GM21717 (cell line): ENCODE measurements around the gene TPSB2.
"Not testable (repeated sequence)": the region's sequence is repeated elsewhere in the genome, so short reads cannot be mapped to it uniquely, and the experiment has no call there.

Source experiments
- ATAC-seq: cut with Tn5 transposase; IDR thresholded peaks from one replicate; pipeline ENCODE4 v1.9.1; 2021; ENCODE audit warnings: mild to moderate bottlenecking, moderate library complexity; ENCODE audit not compliant: unreplicated experiment

Gene TPSB2

DNA sequence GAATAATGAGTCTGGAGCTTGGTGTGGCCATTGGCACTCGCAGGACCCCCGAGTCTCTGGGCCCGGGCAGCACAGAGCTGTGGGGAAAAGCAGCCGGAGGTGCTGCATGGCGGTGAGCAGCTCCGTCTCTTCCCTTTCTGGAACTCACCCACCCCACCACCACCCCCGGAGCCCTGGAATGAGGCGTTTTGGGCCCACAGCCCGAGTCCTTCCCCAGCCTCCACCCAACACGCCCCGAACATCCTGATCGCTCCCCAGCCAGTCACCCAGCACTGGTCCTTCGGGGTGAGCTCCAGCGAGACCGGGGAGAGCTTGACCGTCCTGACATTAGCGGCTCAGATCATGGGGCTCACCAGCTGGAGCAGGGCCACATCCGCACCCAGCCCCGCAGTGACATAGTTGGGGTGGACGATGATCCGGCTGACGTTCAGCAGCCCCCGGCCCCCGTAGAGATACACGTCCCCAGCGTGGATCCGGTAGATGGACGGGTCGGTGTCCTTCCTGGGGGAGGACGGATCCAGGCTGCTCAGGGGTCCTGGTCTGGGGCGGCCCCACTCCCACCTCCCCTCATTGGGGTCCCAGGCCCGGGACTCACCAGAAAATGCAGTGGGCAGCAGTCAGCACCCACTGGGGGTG lies 32.3 kb upstream of the TPSB2 start:
- no peak for ATAC-seq

DNA sequence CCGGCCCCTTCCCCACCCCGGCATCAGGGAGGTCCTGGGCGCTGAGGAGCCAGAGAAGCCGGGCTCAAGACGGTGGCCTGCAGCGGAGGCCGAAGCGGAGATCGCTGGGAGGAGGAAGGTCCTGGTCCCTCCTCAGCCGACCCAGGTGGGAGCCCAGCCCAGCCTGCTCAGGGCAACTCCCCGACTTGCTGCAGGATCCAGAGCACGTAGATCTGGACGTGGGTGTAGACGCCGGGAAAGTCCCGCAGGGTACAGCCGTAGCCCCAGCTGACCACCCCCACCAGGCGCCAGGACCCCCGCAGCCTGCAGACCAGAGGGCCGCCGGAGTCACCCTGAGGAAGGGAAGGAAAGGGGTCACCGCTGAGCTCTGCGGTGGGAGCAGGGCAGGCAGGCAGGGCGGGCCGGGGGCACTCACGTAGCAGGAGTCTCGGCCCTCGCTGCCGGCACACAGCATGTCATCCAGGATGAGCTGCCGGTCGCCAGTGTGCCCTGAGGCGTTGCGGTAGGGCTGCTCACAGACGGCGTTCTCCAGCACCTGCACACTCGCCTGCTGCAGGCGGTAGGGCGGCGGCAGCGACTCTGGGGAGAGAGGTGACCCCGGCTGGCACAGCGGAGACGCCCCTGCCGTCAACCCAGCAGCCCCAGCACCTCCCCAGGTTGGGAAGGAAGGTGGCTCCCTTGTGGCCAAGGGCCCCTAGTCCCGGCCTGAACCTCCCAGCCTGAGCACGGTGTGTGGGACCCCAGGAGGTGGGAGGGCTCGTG lies 31.3 kb upstream of the TPSB2 start:
- ATAC-seq: no peak

DNA sequence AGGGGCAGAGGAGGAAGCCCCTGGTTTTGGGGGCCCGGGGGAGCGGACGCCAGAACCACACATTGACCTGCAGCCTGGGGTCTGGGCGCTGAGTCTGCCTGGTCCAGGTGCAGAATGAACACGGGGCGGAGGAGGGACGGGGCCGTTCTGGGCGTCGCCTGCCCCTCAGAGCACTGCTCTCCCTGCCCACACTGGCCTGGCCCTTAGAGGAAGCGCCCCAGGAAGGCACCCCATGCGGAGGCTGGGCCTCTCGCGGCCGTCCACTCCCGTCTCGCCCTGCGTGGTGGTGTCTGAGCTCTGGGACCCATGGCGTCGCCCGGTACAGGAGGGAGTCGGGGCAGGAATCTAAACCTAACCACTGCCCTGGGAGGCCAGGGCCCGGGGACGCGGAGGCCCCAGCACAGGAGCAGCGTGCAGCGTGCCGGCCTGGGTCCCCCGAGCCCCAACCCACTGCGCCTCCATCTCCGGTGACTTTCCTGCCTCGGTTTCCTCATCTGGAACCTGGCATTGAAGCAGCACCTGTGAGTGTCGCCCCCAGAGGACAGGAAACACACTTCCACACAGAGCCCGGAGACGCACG lies 30.2 kb upstream of the TPSB2 start:
- no peak for ATAC-seq

DNA sequence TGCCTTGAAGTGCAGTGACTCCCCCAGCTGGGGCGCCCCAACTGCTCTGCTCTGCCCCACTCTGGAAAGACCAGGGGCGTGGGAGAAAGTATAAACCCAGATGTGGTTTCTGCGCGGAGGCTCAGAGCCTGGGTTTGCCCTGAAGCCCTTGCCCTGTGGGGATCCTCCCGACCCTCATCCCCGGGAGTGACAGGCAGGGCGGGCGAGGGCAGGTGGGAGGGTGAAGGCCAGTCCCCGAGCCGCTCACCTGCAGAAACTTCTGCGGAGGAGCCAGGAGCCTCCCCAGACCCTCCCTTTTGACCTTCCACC lies 29.7 kb upstream of the TPSB2 start:
- no peak for ATAC-seq

DNA sequence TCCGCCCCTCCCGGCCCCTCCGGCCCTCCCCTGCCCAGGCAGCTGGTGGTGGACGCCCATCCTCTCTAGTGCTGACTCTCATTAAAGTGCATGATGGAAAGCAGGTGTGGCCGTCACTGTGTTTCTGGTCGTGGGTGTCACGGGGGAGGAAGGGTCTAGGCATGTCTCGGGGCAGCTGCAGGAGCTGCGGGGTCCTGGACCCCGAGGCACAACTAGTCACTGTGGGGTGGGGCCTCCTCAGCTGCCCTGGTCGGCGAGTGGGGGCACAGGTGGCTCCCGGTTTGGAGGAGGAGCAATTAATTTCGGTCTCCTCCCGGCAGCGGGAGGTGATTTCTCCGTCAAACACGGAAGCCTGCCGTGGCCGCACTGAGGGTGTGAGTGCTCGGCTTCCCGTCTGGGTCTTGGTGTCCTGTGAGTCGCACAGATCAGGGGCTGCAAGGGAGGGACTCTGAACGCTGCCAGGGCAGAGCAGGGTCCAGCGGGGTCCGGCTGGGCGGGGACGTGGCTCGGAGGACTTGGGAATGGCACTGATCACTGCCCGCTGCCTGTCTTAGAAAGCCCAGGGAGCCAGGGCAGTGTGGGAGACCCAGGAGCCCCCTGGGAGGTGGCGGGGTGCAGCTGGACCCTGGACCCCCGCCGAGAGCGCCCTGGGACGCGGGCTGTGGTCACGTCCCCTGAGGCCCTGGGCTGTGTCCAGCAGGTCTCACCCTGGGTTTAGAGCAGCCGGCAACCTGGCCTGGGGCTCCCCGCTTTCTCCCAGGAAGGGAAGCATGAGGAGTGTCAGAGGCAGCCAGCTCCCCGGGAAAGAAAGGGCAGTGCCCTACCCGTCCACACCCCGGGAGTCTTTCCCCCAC lies 29.1 kb upstream of the TPSB2 start:
- no peak for ATAC-seq

DNA sequence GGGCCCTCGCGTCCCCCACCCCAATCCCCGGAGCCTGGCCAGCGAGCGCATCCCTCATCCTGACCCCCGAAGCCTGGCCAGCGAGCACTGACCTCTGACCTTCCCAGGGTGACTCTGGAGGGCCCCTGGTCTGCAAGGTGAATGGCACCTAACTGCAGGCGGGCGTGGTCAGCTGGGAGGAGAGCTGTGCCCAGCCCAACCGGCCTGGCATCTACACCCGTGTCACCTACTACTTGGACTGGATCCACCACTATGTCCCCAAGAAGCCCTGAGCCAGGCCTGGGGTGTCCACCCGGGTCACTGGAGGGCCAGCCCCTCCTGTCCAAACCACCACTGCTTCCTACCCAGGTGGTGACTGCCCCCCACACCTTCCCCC lies 28.2 kb upstream of the TPSB2 start:
- ATAC-seq: no peak

DNA sequence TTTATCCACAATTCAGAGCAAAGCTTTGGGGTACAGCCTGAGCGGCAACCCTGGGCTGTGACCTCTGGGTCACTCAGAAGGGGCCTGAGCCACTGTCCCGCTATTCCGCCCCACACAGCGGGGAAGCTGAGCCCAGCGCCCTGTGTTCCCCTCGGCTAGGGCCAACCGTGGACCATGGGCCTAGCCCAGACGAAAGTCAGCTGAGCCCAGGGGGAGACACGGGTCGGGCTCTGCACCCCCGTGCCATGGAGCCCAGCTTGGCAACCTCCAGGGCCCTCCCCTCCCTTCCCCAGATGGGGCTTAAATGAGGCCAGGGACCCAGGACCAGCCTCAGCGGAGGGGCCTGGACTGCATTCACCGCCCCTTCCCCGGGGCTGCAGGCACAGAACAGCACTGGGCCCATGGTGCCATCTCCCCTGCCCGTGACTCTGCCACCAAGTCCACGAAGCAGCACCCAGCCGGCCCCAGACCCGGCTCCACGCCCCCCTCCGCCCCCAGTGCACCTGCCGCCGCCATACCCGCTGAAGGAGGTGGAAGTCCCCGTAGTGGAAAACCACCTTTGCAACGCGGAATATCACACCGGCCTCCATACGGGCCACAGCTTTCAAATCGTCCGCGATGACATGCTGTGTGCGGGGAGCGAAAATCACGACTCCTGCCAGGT lies 27.7 kb upstream of the TPSB2 start:
- no peak for ATAC-seq

DNA sequence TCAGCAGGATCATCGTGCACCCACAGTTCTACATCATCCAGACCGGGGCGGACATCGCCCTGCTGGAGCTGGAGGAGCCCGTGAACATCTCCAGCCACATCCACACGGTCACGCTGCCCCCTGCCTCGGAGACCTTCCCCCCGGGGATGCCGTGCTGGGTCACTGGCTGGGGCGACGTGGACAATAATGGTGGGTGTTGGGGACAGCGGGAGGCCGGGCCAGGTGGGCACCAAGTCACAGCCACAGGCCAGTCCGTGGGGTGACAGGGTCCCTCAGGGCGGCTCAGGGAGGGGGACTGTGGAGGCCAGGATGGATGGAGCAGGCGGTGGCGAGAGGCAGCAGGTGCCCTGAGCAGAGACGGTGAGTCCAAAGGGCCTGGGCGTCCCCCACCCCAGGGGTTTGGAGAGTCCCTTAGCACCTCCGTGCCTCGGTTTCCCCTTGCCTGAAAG lies 26.9 kb upstream of the TPSB2 start:
- ATAC-seq: no peak

DNA sequence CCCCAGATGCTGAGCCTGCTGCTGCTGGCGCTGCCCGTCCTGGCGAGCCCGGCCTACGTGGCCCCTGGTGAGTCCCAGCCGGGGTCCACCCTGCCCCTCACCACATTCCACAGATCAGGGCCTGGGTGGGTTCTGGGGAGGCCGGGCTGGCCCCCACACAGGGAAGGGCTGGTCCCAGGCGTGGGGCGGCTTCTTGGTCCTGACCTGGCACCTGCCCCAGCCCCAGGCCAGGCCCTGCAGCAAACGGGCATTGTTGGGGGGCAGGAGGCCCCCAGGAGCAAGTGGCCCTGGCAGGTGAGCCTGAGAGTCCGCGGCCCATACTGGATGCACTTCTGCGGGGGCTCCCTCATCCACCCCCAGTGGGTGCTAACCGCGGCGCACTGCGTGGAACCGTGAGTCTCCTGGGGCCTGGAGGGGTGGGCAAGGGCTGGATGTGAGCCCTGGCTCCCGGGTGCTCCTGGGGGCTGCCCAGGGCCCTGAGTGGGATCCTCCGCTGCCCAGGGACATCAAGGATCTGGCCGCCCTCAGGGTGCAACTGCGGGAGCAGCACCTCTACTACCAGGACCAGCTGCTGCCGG lies 26.4 kb upstream of the TPSB2 start:
- ATAC-seq: not testable (repeated sequence)

DNA sequence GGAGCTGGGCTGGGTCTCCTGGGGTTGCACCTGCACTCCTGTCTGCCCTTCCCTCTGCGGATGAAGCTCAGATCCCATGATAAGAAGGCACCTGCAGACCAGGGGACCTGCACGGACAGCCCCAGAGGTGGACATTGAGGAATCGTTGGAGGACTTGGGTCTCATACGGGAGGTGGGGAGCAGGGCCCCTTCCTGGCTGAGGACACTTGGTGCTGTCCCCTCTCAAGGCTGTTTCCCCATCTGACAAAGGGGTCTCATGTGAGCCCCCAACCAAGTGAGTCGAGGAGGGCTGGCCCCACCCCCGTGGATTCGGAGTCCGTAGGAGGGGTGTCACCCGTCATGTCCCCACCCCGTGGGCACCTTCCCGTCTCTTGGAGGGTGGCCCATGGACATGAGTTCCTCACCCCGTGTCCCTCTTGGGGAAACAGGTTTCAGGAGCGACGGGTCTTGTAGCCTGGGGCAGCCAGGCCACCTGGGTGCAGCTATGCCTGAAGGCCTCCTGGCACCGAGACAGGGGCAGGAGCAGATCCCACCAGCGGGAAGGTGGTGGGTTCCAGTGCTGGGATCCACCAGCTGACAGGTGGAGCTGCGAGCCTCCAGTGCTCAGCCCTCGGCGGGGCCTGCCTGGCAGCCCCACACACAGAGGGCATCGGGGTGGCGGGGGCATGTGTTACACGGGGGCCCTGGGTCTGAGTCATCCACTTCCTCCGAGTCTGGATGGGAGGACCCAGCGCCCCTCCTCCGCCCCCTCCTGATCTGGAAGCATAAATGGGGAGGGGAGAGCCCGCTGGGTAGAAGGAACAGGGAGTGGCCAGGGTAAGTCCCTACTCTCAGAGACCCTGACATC lies 25.5 kb upstream of the TPSB2 start, which contains the start of gene TPSD1:
Gene TPSD1, plus strand, starts transcription at position 794 of the 847 bp plus-strand sequence. CDS start 212 bp downstream, outside the sequence.
- ATAC-seq: not testable (repeated sequence)

DNA sequence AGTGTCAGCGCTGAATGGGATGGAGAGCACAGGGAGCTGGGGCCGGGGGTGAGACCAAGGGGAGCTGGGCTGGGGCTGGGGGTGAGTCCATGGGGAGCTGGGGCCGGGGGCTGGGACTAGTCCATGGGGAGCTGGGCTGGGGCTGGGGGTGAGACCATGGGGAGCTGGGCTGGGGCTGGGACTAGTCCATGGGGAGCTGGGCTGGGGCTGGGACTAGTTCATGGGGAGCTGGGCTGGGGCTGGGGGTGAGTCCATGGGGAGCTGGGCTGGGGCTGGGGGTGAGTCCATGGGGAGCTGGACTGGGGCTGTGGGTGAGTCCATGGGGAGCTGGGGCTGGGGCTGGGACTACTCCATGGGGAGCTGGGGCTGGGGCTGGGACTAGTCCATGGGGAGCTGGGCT lies 24.8 kb upstream of the TPSB2 start:
- not testable (repeated sequence) for ATAC-seq

DNA sequence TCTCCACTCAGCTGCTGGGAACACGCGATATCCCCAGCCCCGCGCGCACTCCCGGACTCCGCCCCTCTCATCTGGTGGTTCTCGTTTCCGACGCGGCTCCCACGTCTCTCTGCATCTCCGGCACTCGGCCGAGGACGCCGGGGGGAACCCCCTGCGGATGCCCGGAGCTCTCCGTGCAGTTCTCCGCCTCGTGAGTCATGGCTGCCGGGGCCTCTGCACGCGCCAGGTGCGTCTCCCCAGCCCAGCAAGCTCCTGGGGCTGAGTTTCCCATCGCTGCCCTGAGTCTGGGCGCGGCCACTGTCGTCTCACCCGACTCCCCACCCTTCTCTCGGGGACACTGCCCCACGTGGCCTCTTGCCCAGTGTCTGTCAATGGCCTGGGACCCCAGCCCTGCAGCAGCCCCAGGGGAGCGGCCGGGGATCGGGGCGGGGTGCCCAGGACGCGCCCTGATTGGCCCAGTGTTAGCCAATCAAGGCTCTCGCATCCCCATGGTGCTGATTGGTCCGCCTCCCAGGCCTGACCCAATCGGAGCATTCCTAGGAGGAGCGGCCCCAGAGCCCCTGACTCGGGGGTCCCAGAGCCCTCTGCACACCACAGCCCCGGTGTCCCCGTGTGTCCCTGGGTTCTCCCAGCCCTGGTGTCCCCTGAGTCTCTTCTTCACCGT lies 23.8 kb upstream of the TPSB2 start:
- not testable (repeated sequence) for ATAC-seq

DNA sequence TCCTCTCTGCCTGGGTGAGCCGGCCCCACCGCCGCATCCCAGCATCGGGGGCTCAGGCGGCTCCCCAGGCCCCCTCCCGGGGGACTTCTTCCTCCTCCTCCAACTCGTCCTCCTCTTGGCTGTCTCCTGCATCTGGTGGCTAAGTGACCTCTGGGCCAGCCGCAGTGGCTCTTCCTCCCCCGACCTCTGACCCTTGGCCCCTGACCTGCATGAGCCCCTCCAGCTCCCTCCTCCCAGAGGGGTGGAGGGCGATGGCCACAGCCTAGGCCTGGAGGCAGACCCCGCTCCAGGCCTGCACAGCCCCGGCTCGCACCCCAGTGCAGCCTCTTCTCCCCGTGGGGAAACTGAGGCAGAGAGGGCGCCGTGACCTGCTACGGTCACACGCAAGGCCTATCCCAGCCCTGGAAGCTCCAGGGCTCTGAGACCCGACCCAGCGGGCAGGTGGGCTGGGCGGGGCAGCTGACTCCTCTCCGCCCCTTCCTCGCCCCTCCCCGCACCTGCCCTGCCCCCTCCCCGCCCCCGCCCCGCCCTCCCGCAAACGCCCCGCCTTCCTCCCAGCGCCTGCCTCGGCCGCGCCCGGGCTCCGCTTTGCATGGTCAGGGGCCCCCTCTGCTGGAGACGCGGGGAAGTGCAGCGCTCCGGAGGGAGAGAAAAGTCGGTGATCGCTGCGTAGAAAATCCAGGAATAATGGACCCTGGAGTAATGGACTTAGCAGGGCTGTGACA lies 19.2 kb upstream of the TPSB2 start:
- not testable (repeated sequence) for ATAC-seq

DNA sequence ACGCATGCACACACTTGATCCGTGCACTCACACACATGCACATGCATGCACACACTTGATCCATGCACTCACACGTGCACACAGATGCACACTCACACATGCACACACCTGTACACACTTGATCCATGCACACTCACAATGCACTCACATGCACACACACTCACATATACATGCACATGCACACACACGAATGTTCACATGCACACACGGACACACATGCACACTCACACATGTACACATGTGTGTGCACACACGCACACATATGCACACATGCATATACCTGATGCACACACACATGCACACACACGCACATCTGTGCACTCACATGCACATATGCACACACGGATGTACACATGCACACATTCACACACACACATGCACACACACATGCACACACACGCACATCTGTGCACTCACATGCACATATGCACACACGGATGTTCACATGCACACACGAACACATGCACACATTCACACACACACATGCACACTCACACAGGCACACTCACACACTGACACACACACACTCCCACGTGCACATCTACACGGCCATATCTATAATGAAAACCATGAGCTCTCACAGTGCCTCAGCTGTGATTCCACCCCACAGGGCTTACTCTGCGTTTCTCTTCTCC lies 18.0 kb upstream of the TPSB2 start:
- not testable (repeated sequence) for ATAC-seq

DNA sequence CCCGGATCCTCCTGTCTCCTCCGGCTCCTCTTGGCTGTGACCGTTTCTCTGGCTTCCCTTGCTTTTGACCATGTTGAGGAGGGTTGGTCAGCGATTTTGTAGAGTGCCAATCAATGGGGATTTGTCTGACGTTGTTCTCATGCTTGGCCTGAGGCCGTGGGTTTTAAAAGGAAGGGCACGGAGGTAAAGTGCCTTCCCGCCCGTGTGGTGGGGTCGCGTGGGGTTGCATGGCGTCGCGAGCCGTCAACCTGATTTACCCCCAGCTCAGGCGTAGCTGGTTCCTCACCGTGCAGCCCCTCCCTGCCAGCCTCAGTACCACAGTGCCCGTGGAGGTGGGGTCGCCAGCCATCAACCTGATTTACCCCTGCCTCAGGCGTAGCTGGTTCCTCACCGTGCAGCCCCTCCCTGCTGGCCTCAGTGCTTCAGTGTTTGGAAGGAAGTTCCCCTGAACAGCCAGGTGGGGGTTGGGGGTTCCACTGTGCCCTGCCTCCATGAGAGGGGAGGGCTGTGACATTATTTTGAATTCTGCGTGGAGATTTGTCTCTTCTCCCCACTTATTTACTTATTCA lies 15.6 kb upstream of the TPSB2 start:
- ATAC-seq: no peak

DNA sequence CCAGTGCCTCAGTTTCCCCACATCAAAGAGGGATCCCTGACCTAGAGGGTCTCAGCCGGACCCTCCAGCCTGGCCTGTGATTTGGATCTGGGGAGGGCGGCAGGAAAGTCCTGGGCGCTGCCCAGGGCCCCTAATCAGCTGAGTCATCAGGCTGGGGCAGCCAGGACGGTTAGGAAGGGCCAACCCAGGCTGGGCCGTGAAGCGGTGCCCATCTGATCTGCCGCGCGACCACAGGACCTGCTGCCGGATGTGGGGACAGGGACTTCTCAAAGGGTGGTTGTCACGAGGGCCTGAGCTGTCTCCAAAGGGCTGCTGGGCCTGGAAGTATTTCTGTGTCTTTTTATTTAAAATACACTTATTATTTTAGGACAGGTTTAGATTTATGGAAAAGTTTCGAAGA lies 14.9 kb upstream of the TPSB2 start:
- ATAC-seq: no peak
